Breast epithelium (tissue), 4 donors: ENCODE results near the gene MTRFR. TPM values are rescaled to one million over a fixed set of nuclear protein-coding genes. Genes with fewer than 3 reads are reported as not detected.

Experiments used
- DNase-seq, 2 donors: peaks; one replicate each; pipeline ENCODE4 v3.0.0-alpha.2; 2019; ENCODE audit warnings: low spot score in 2 of 2
- H3K27ac ChIP-seq, 2 donors: fragments of 200-600 bp; sonication (generic) in 1 of 2; one replicate each; pipeline ENCODE4 v1.5.1; 2016 to 2019; ENCODE audit warnings: mild to moderate bottlenecking in 1 of 2
- H3K27me3 ChIP-seq, 2 donors: fragments of 200-600 bp; sonication (generic) in 1 of 2; one replicate each; pipeline versions ENCODE4 v1.5.1 to v1.6.0; 2017 to 2019; ENCODE audit warnings: control low read depth in 1 of 2, mild to moderate bottlenecking in 1 of 2
- H3K36me3 ChIP-seq: fragments of 200-600 bp; one replicate; pipeline ENCODE4 v1.5.1; 2019
- H3K4me1 ChIP-seq, 2 donors: fragments of 200-600 bp; sonication (generic); one replicate each; pipeline ENCODE4 v1.5.1; 2016 to 2019; ENCODE audit warnings: control low read depth in 1 of 2
- H3K4me3 ChIP-seq, 3 donors: fragments of 200-600 bp; sonication (generic); 1 replicate in 2 of 3; 2 replicates in 1 of 3; pipeline ENCODE4 v1.5.1; 2016 to 2019; ENCODE audit warnings: mild to moderate bottlenecking in 3 of 3, moderate library complexity in 2 of 3
- H3K9me3 ChIP-seq, 2 donors: fragments of 200-600 bp; sonication (generic) in 1 of 2; one replicate each; pipeline ENCODE4 v1.5.1; 2016 to 2019; ENCODE audit warnings: control low read depth in 1 of 2
- POLR2A ChIP-seq: fragments of 450-650 bp; IDR thresholded peaks from one replicate; pipeline ENCODE4 v1.6.1; 2016; ENCODE audit warnings: antibody characterized with exemption, mild to moderate bottlenecking, moderate library complexity
- POLR2AphosphoS5 ChIP-seq, 3 donors: sonication (generic); formaldehyde crosslinking; IDR thresholded peaks; one replicate each; pipeline ENCODE4 v1.6.1; 2017; ENCODE audit warnings: antibody characterized with exemption in 3 of 3
- intact Hi-C: fragments of 100-400 bp; cut with DNase I; formaldehyde crosslinking; loops from one replicate; pipeline ENCODE4 v1.15.1; 2023; ENCODE audit warnings: low total_unique reads
- total RNA-seq, 3 donors: library from RNA; depleted of rRNA; stranded (reverse); fragments of >200 nt; gene quantifications; one replicate each; pipeline ENCODE4 v1.1.0, GENCODE V29; 2016
- TF ChIP-seq, protein P1 (sequence below), 3 donors: fragments of 450-650 bp; IDR thresholded peaks; one replicate each; pipeline ENCODE4 v1.5.1; 2016 to 2017; ENCODE audit warnings: antibody characterized with exemption in 3 of 3, mild to moderate bottlenecking in 3 of 3, moderate library complexity in 3 of 3

Gene MTRFR
- total RNA-seq, 3 donors from 2014 or later = 5.6 to 8.8 (median 8.6) TPM

DNA sequence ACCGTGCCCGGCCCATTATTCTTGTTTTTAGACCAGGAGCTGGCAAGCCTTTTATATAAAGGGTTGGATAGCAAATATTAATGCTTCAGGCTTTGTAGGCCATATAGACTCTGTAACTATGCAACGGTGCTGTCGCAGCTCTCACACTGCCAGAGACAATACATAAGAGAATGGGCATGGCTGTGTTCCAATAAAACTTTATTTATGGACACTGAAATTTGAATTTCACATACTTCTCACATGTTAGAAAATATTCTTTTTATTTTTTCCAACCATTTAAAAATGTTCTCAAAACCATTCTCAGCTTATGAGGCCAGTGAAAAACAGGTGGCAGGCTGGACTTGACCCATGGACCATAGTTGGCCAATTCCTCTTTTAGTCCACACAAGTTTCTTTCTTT is 51.4 kb downstream of the MTRFR start:
- no peaks in the 10 kb centered on the region for H3K27me3 ChIP-seq
- H3K36me3 ChIP-seq = no peaks in the 10 kb centered on the region
- no peak for DNase-seq
- no peaks in the 10 kb centered on the region for H3K9me3 ChIP-seq
- H3K4me3 ChIP-seq = no peak overlapping the region
- no peak overlapping the region for H3K27ac ChIP-seq
- intact Hi-C loops = no loop called here
- no peak for TF ChIP-seq POLR2AphosphoS5 (IDR thresholded peaks at IDR 0.05)
- TF ChIP-seq, protein P1, sequence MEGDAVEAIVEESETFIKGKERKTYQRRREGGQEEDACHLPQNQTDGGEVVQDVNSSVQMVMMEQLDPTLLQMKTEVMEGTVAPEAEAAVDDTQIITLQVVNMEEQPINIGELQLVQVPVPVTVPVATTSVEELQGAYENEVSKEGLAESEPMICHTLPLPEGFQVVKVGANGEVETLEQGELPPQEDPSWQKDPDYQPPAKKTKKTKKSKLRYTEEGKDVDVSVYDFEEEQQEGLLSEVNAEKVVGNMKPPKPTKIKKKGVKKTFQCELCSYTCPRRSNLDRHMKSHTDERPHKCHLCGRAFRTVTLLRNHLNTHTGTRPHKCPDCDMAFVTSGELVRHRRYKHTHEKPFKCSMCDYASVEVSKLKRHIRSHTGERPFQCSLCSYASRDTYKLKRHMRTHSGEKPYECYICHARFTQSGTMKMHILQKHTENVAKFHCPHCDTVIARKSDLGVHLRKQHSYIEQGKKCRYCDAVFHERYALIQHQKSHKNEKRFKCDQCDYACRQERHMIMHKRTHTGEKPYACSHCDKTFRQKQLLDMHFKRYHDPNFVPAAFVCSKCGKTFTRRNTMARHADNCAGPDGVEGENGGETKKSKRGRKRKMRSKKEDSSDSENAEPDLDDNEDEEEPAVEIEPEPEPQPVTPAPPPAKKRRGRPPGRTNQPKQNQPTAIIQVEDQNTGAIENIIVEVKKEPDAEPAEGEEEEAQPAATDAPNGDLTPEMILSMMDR (IDR thresholded peaks at IDR 0.05) = no peak
- no peak for TF ChIP-seq POLR2A
- H3K4me1 ChIP-seq = no peaks in the 10 kb centered on the region

DNA sequence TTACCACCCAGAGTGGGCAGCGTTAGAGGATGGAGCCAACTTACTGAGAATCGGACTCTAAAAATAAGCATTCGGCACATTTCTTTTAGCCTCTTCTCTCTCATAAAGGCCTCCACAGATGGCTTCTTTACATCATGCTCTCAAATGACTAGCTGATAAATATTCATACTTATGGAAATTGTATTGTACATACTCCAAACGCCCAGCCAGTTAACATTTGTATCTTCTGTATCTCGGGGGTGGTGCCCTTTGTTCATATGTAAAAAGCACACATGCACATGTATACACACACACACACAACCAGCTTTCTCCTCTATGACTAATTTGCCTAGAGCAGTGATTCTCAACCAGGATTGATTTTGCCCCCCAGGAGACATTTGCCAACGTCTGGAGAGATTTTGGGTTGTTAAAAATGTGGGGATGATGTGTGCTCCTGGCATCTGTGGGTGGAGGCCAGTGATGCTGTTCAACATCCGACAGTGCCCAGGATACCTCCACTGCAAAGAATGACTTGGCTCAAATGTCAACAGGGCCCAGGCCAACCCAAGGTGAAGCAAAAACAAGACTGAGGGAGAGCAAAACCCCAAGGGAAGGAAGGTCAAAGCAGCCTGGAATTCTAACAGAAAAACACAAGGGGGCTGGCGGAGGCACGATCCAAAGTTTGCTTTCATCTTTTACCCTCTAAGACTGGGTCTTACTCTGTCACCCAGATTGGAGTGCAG is 53.6 kb downstream of the MTRFR start:
- no peak for DNase-seq
- no peak overlapping the region for H3K4me3 ChIP-seq
- H3K36me3 ChIP-seq = no peaks in the 10 kb centered on the region
- H3K4me1 ChIP-seq = no peaks in the 10 kb centered on the region
- H3K27ac ChIP-seq = no peak overlapping the region
- TF ChIP-seq POLR2A (no peak), POLR2AphosphoS5 (IDR thresholded peaks at IDR 0.05) (no peak)
- TF ChIP-seq, protein P1 (IDR thresholded peaks at IDR 0.05) = no peak
- H3K9me3 ChIP-seq = no peaks in the 10 kb centered on the region
- intact Hi-C loops = no loop called here
- no peaks in the 10 kb centered on the region for H3K27me3 ChIP-seq

DNA sequence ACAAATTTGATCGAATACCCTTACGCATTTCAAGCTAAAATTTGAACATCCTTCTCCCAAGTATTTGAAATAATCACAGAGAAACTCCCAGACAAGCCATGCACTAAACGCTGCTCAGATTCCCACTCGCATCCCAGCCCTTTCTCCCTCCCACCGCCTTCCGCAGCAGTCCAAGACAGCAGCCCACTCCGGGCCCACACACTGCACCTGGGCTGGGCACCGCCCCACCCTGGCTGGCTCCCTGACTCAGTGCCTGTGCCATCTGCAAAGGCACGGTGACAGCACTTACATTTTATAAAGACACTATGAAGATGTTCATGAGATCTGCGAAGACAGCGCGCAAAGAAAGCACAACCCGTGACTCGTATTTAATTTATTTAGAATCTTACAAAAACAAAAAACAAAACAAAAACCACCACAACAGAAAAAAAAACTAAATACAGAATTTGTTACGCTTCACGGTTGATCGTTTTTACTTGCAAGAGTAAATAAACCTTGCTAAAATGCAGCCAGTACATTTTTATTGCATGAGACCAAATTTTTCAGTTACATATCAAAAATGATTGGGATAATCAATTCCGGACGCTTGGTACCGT is 55.6 kb downstream of the MTRFR start:
- Histone ChIP-seq H3K9me3 (no peaks in the 10 kb centered on the region), H3K27ac (no peak overlapping the region), H3K36me3 (no peaks in the 10 kb centered on the region), H3K4me1 (no peaks in the 10 kb centered on the region), H3K4me3 (no peak overlapping the region), H3K27me3 (no peaks in the 10 kb centered on the region)
- no peak for DNase-seq
- intact Hi-C loops = no loop called here
- TF ChIP-seq, protein P1 (IDR thresholded peaks at IDR 0.05) = no peak
- TF ChIP-seq POLR2AphosphoS5 (IDR thresholded peaks at IDR 0.05) (no peak), POLR2A (no peak)

DNA sequence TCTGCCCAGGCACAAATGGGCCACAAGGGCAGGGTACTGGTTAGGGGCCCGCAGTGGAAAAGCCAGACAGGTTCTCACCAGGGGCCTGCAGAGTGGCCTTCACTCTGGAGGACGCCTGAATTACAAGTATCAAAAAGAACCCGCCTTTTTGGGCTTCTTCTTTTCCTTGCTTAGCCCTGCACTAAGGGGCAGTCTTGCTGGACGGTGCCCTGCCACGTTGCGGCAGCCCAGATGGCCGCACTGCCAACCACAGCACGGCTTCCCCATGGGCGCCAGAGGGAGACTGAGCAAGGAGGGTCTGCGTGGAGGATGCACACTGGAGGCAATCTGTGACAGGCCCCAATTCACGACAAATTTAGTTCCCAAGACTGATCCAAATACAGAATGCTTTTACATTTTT is 56.7 kb downstream of the MTRFR start:
- TF ChIP-seq, protein P1 (IDR thresholded peaks at IDR 0.05) = no peak
- TF ChIP-seq POLR2A (no peak), POLR2AphosphoS5 (IDR thresholded peaks at IDR 0.05) (no peak)
- no peaks in the 10 kb centered on the region for H3K4me1 ChIP-seq
- intact Hi-C loops = no loop called here
- H3K27ac ChIP-seq = no peak overlapping the region
- no peaks in the 10 kb centered on the region for H3K27me3 ChIP-seq
- no peaks in the 10 kb centered on the region for H3K9me3 ChIP-seq
- no peak for DNase-seq
- no peaks in the 10 kb centered on the region for H3K36me3 ChIP-seq
- H3K4me3 ChIP-seq = no peak overlapping the region

DNA sequence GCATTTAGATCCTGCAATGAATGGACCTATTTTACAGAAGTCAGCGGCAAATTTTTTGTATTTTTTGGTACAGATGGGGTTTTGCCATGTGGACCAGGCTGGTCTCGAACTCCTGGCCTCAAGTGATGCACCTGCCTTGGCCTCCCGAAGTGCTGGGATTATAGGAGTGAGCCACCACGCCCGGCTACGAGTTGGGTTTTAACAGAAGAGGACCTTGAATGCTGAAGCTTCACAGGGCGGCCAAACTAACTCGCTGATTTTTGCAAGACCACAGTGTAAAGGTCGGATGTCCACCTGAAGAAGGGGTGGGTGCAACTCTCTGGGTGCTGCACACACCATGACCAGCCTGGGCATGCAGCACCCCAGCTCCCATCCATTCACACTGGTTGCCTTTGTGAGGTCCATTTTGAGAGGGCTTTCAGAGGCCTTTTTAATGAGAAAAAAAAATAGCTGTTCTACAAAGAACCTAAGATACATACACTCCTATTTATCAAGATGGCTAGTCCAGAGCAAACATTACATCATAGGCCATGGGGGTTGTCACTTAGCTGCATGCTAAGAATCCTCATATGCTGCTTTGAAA is 60.0 kb downstream of the MTRFR start:
- Histone ChIP-seq H3K27me3 (no peaks in the 10 kb centered on the region), H3K4me3 (no peak overlapping the region), H3K36me3 (peaks cover 7% of the 10 kb centered on the region), H3K9me3 (no peaks in the 10 kb centered on the region), H3K4me1 (no peaks in the 10 kb centered on the region), H3K27ac (no peak overlapping the region)
- intact Hi-C loops = no loop called here
- TF ChIP-seq POLR2A (no peak), POLR2AphosphoS5 (IDR thresholded peaks at IDR 0.05) (no peak)
- TF ChIP-seq, protein P1 (IDR thresholded peaks at IDR 0.05) = no peak
- no peak for DNase-seq
